Adipose tissue (tissue), 3 donors: ENCODE measurements around the gene OR10H1. TPM values are rescaled to one million over a fixed set of nuclear protein-coding genes. Genes with fewer than 3 reads are reported as not detected.
"Not testable (repeated sequence)": the region's sequence is repeated elsewhere in the genome, so short reads cannot be mapped to it uniquely, and the experiment has no call there.

Experiments
- H3K27ac ChIP-seq: one replicate; pipeline ENCODE4 v1.5.1; 2013; ENCODE audit warnings: low read depth, low read length
- WGBS, 3 donors: extraction: QIAGEN DNeasy Blood & Tissue Kit; methylation state at CpG; one replicate each; pipeline ENCODE4 v1.1.7; 2013; 5-methylcytosine and 5-hydroxymethylcytosine counted together
- polyA plus RNA-seq, 3 donors: library from polyadenylated mRNA; stranded (reverse); fragments of 200-250 nt; gene quantifications; one replicate each; pipeline ENCODE4 v1.2.3, GENCODE V29; 2013
- donor health status: healthy with polysubstance abuse.
- donor health status: Bipolar disorder and iron deficiency.
- donor health status: healthy.

OR10H1 gene
- polyA plus RNA-seq, 3 donors = not detected

DNA sequence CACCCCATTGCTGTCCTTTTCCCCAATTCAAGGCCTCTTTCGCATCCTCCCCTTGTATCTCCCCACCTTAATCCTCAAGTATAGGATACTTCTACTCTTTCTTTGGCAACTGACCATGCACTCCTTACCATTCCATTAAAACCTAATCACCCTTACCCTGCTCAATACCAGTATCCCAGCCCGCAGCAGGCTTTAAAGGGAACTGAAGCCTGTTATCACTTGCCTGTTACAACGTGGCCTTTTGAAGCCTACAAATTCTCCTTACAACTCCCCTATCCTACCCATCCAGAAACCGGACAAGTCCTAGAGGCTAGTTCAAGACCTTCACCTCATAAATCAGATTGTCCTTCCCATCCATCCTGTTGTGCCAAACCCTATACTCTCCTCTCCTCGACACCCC lies 16.2 kb upstream of the OR10H1 start:
- no peak overlapping the region for H3K27ac ChIP-seq
- 87 to 90% (median 90%) methylated on average over 5 of the region's 5 CpGs for WGBS, 3 donors

DNA sequence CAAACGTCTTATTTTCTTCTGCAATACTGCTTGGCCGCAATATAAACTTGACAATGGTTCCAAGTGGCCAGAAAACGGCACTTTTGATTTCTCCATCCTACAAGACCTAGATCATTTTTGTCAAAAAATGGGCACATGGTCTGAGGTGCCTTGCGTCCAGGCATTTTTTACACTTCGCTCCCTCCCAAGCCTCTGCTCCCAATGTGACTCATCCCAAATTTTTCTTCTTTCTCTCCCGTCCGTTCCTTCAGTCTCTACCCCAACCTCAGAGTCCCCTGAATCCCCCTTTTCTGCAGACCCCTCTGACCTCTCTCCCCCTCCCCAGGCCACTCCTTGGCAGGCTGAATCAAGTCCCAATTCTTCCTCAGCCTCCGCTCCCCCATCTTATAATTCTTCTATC lies 14.3 kb upstream of the OR10H1 start:
- WGBS, 3 donors = 82 to 88% (median 83%) methylated on average over 8 of the region's 8 CpGs

DNA sequence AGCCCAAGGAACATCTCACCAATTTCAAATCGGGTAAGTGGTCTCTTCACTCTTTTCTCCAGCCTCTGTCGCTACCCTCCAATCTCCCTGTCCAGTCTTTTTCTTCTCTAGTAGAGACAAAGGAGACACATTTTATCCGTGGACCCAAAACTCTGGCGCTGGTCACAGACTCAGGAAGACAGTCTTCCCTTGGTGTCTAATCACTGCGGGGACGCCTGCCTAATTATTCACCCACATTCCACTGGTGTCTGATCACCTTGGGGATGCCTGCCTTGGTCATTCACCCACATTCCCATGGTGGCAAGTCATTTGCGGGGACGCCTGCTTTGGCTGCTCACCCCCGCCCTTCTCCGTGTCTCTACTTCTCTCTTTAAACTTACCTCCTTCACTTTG lies 13.8 kb upstream of the OR10H1 start:
- 84 to 91% (median 90%) methylated on average over 10 of the region's 10 CpGs for WGBS, 3 donors
- no peak overlapping the region for H3K27ac ChIP-seq

More for the DNA sequence above, 14.3 kb upstream of the OR10H1 start:
- no peak overlapping the region for H3K27ac ChIP-seq

DNA sequence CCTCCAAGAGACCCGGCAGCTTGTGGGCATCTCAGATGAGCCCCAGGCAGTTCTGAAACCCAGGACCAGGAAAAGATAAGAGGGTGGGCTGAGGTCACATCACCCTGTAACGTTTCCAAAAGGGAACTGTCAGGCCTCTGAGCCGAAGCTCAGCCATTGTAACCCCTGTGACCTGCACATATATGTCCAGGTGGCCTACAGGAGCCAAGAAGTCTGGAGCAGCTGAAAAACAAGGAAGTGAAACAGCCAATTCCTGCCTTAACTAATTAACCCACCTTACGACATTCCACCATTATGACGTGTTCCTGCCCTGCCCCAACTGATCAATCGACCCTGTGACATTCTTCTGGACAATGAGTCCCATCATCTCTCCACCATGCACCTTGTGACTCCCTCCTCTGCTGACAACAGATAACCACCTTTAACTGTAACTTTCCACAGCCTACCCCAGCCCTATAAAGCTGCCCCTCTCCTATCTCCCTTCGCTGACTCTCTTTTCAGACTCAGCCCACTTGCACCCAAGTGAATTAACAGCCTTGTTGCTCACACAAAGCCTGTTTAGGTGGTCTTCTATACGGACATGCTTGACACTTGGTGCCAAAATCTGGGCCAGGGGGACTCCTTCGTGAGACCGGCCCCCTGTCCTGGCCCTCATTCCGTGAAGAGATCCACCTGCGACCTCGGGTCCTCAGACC lies 13.3 kb upstream of the OR10H1 start:
- 49 to 56% (median 55%) methylated on average over 13 of the region's 13 CpGs for WGBS, 3 donors
- H3K27ac ChIP-seq = not testable (repeated sequence)

DNA sequence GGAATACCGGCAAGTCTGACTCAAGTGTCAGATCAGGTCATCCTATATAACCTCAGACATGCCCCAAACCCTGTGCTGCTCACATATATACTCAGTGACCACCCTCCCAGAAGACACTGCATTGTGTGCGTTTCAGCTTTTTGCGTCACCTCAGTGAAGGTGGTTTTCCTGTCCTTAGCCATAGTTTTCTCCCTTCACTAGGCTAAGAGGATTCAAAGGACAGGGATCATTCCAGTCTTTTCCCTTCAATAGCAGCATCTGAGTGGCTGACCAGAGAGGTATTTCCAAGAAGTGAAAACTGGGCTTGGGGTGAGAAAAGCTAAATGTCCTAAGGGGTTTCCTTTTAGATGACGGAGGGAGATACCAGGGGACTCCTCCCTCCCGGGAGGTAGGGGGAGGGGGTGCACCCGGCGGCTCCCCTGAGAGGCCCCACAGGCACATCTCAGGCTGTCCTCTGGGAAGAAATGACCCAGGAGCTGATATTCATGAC lies 12.7 kb upstream of the OR10H1 start:
- no peak overlapping the region for H3K27ac ChIP-seq
- 41 to 71% (median 55%) methylated on average over 7 of the region's 7 CpGs for WGBS, 3 donors

DNA sequence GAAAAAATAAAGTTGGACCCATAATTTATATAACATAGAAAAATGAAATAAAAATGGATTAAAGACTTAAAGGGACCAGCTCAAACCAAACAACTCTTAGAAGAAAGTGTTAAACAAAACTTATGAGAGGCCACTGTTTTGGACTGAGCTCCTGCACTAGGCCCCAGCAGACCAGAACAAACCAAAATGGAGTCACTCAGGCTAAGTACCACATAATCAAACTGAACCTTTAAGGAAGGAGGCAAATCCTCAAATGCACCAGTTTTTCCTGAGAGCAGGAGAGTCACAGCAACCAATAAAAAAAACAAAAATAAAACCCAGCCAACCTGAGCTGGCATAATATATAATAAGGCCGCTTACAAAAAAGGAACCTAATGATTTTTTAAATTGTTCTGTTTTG lies 10.3 kb upstream of the OR10H1 start:
- 42 to 93% (median 76%) methylated on average over 1 of the region's 1 CpG for WGBS, 3 donors

DNA sequence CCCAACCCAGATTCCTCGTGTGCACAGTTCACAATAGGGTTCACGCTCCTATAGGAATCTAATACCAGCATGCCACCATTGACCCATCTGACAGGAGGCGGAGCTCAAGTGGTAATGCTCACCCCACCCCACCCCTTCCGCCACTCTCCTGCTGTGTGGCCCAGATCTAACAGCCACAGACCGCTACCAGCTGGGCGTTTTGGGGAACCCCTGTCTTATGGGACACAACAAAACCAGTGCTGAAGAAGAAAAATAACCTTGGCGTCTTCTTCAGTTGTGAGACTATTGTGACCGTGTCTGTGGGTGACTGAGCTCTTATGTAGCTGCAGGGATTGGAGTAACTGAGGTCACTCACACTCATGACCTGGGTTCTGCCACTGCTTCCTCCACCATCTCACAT lies 5.2 kb upstream of the OR10H1 start:
- H3K27ac ChIP-seq = no peak overlapping the region
- WGBS, 3 donors = 88 to 90% (median 90%) methylated on average over 8 of the region's 8 CpGs

More for the DNA sequence above, 10.3 kb upstream of the OR10H1 start:
- no peak overlapping the region for H3K27ac ChIP-seq

DNA sequence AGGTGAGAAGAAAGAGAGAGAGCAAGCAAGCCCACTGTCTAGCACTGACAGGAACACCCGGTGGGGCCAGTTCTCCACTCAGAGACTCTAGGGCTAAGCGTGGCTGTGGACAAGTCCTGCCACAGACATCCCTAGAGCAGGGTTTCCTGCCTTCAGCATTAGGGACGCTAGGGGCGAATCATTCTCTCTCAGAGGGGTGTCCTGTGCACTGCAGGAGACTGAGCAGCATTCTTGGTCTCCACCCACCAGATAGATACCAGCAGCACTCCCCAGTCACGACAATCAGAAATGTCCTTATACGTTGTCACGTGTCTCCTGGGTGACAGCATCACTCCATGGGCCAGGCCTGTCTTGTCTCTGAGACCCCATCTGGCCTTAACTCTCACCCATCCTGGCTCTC lies 1.5 kb downstream of the OR10H1 start:
- WGBS, 3 donors = 39 to 68% (median 46%) methylated on average over 7 of the region's 7 CpGs
- H3K27ac ChIP-seq = no peak overlapping the region

DNA sequence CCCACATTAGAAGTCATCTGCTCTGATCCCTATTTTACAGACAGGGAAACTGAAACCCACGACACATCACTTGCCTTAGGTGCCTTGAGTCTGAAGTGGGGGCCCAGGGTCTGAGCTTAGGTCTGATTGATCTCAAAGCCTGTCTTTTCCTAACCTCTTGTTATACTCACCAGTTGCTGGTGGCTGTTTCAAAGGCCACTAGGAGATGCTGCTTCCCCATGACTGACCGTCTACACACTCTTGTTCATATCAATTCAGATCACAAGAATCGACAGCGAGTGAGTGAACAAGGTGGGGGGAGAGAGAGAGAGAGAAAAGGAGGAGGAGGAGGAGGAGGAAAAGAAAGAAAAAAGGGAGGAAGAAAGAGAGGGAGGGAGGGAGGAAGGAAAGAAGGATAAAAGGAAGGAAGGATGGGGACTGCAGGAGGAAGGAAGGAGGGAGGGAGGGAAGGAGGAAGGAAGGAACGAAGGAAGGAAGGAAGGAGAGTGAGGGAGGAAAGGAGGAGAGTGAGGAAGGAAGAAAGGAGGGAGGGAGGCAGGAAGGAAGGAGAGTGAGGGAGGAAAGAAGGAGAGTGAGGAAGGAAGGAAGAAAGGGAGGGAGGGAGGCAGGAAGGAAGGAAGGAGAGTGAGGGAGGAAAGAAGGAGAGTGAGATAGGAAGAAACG lies 3.3 kb downstream of the OR10H1 start:
- WGBS, 3 donors = 17 to 49% (median 45%) methylated on average over 6 of the region's 6 CpGs

DNA sequence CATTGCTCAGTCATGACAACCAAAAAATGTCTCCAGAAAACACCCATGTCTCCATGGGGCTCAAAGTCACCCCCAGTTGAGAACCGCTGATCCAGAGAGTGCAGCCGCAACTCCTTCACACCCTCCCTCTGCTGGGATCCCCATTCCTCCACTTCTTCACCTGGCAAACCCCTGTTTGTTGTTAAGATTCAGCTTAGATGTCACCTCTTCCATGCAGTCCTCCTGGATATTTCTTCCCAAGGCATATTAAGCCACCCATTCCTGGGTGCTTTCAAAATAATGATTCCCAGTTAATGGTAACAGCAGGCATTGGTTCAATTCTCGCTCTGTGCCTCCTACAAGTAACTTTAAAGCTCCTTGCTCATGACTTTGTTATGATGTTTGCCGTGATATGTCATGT lies 4.0 kb downstream of the OR10H1 start:
- no peak overlapping the region for H3K27ac ChIP-seq
- WGBS, 3 donors = 77 to 87% (median 78%) methylated on average over 4 of the region's 4 CpGs

More for the DNA sequence above, 3.3 kb downstream of the OR10H1 start:
- no peak overlapping the region for H3K27ac ChIP-seq

DNA sequence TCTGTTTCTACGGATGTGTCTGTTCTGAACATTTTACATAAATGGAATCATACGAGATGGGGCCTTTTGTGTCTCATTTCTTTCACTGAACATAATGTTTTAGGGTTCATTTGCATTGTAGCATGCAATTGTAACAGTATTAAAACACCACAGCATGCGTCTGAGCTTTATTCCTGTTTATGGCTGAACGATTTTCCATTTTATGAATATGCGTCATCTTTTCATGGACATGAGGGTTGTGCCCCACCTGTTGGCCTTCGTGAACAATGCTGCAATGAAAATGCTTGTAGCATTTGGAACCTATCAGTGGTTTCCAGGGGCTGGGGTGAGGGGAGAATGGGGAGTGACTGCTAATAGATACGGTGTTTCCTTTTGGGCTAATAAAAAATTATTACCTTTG lies 5.1 kb downstream of the OR10H1 start:
- H3K27ac ChIP-seq = no peak overlapping the region
- 33 to 53% (median 45%) methylated on average over 7 of the region's 7 CpGs for WGBS, 3 donors

DNA sequence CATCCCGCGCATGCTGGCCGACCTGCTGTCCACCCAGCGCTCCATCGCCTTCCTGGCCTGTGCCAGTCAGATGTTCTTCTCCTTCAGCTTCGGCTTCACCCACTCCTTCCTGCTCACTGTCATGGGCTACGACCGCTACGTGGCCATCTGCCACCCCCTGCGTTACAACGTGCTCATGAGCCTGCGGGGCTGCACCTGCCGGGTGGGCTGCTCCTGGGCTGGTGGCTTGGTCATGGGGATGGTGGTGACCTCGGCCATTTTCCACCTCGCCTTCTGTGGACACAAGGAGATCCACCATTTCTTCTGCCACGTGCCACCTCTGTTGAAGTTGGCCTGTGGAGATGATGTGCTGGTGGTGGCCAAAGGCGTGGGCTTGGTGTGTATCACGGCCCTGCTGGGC lies 21.2 kb downstream of the OR10H1 start:
- H3K27ac ChIP-seq = not testable (repeated sequence)
- 94 to 95% (median 94%) methylated on average over 15 to 18 of the region's 18 CpGs for WGBS, 3 donors

DNA sequence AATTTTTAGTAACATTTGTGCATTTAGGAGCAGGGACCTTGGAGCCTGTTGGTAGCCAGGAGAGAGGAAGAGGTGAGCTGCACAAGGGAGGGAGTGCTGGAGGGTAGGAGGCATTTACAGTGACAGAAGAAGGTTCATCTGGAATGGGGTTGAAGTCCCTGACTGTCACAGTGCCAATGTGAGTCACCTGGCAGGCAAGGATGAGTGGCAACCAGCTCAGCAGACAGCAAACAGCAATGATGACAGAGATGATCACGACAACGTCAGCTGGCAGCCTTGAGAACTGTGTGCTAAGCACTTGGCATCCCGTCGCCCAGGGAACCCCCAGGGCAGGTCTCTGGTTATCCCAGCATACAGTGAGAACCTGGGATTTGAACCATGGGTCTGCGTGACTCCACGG lies 25.4 kb downstream of the OR10H1 start:
- WGBS, 3 donors = 50 to 62% (median 60%) methylated on average over 6 of the region's 6 CpGs

DNA sequence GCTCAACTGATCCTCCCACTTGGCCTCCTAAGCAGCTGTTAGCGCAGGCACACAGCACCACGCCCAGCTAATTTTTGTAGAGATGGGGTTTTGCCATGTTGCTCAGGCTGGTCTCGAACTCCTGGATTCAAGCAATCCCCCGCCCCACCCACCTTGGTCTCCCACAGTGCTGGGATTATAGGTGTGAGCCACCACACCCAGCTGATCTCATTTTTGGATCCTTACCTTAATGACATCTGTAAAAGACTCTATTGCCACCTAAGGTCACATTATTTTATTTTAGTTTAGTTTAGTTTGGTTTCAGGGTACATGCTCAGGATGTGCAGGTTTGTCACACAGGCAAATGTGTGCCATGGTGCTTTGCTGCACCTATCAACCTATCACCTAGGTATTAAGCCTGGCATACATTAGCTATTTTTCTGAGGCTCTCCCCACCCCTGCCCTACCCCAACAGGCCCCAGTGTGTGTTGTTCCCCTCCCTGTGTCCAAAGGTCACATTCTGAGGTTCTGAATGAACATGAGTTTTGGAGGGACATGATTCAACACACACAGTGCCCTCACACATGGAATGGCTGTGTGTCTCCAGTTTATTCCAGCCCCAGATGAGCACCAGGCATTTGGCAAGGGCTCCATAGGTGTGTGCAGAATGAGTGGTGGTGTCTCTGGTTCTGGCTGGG lies 26.7 kb downstream of the OR10H1 start:
- 76 to 95% (median 77%) methylated on average over 4 of the region's 4 CpGs for WGBS, 3 donors

More for the DNA sequence above, 25.4 kb downstream of the OR10H1 start:
- no peak overlapping the region for H3K27ac ChIP-seq

DNA sequence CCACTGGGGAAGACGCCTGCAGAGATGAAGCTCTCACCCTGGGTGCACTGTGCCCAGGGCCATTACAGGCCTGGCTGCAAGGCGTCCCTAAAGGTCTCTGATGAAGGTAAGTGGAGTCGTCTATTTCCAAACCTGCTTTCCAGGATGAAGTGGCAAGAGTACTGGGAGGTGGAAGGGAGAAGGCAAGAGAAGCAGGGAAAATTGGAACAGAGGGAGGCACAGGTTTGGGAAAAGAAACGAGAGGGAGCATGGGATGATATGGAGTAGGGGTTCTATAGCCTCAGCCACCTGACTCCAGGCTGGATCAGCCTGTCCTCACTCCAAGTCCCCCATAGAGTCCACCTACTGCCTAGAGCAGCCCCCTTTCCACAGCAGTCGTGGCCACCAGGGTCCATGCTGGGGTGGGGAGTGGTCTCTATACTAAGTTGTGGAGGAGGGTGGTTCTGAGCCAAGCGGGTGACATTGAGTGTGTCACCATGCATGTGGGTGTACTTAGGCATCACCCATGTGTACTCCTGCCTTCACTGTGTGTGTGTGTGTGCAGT lies 27.8 kb downstream of the OR10H1 start, which contains the start of gene OR10H5:
OR10H5 (plus strand) TSS at position 51 of the 545 bp plus-strand sequence. CDS start 6,388 bp downstream, outside the sequence.
- no peak within 1 kb of the TSS for H3K27ac ChIP-seq
- 68 to 74% (median 70%) methylated on average over 6 of the region's 6 CpGs for WGBS, 3 donors

More for the DNA sequence above, 26.7 kb downstream of the OR10H1 start:
- H3K27ac ChIP-seq = no peak overlapping the region

DNA sequence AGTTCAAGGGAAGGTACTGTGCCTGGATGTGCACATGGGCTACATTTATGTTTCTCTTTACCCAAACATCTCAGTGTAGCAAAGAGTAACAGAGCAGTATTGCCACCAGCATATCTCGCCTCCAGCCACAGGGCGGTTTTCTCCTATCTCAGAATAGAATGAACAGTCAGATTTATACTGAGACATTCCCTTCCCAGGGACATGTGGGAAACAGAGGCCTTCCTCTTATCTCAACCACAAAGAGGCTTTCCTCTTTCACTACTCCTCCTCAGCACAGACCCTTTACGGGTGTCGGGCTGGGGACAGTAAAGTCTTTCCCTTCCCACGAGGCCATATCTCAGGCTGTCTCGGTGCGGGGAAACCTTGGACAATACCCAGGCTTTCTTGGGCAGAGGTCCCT lies 32.6 kb downstream of the OR10H1 start:
- H3K27ac ChIP-seq = not testable (repeated sequence)
- 25 to 44% (median 43%) methylated on average over 7 of the region's 7 CpGs for WGBS, 3 donors

DNA sequence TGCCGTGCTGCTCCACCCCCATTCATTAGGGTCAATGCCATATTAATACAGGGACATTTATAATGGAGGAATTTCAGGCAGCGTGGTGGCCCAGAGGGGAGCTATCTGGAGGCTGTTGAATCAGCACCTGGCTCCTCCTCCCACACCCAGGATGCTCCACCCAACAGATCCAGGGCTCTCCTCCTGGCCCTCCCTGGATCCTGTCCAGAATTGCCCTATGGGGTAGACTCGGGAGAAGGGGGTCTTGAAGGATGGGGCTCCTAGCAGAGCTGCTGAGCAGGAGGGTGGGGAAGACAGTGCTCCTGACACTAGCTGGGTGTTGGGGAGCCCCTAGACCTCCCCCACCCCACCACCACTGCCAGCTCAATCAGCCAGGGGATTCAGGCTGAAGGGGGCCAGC lies 33.3 kb downstream of the OR10H1 start:
- WGBS, 3 donors = 63 to 72% (median 68%) methylated on average over 3 of the region's 3 CpGs

DNA sequence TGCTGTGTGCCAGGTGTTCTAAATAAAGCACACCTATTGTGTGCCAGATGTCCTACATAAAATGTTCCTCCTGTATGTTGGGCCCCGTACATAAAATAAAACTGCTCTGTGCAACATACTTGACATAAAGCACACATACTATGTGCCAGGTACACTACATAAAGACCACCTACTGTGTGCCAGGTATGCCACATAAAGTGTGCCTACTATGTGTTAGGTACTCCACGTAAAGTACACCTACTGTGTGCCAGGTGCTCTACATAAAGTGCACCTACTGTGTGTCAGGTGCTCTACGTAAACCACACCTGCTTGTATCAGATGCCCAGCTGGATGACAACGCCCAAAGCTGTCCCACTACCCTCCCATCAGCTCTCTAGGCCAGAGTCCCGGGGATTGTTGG lies 33.8 kb downstream of the OR10H1 start:
- H3K27ac ChIP-seq = no peak overlapping the region
- 83 to 86% (median 83%) methylated on average over 5 of the region's 5 CpGs for WGBS, 3 donors

More for the DNA sequence above, 33.3 kb downstream of the OR10H1 start:
- H3K27ac ChIP-seq = no peak overlapping the region
